Stimulated activated effector memory CD8-positive, alpha-beta T cell treated with anti-CD3 and anti-CD28 coated beads, Interleukin-12 subunit alpha, Interleukin-12 subunit beta, amount 100 ng/mL, for 72 hours (primary cell): ENCODE measurements around the gene IFNG.
"Not testable (repeated sequence)": the region's sequence is repeated elsewhere in the genome, so short reads cannot be mapped to it uniquely, and the experiment has no call there.

Source experiments
- ATAC-seq: fragments of 150-1000 bp; cut with Tn5 transposase; 2 replicates; pipeline ENCODE4 v1.10.0; 2021
- DNase-seq, 2 donors: peaks; one replicate each; pipeline ENCODE4 v3.0.0; 2021 to 2022; ENCODE audit warnings: low spot score in 2 of 2
- H3K27ac Mint-ChIP-seq: one replicate; pipeline ENCODE4 v1.8.0; 2022; ENCODE audit warnings: mild to moderate bottlenecking, mixed read lengths
- H3K36me3 Mint-ChIP-seq: one replicate; pipeline ENCODE4 v1.8.0; 2022; ENCODE audit warnings: mild to moderate bottlenecking, mixed read lengths
- H3K4me1 Mint-ChIP-seq: one replicate; pipeline ENCODE4 v1.8.0; 2022; ENCODE audit warnings: mixed read lengths
- H3K4me3 Mint-ChIP-seq: one replicate; pipeline ENCODE4 v1.8.0; 2022; ENCODE audit warnings: mild to moderate bottlenecking, mixed read lengths
- H3K9me3 Mint-ChIP-seq: one replicate; pipeline ENCODE4 v1.8.0; 2022; ENCODE audit warnings: mixed read lengths

The IFNG gene

GRCh38 chr12:68159681-68160304 is at the start of gene IFNG:
Gene IFNG (minus strand): TSS chr12:68159740. CDS start chr12:68159615, 125 bp downstream.
- Mint-ChIP-seq H3K9me3 (no peaks in the 10 kb centered on the region), H3K4me3 (peak within 1 kb of the TSS; percentile 65), H3K36me3 (peaks cover 56% of the 10 kb centered on the region), H3K4me1 (peaks cover 51% of the 10 kb centered on the region), H3K27ac (peak within 1 kb of the TSS; percentile 76)
- peak in 1 of 2 donors; percentile 85 for DNase-seq
- ATAC-seq = peak; percentile 70

GRCh38 chr12:68209048-68209728 is 49.6 kb upstream of the IFNG start:
- H3K9me3 Mint-ChIP-seq, H3K27ac Mint-ChIP-seq, H3K4me3 Mint-ChIP-seq, DNase-seq, H3K36me3 Mint-ChIP-seq, ATAC-seq: not testable (repeated sequence)
- H3K4me1 Mint-ChIP-seq = peaks cover 23% of the 10 kb centered on the region

GRCh38 chr12:68207276-68207675 is 47.7 kb upstream of the IFNG start:
- Mint-ChIP-seq H3K4me3 (no peak overlapping the region), H3K9me3 (no peaks in the 10 kb centered on the region), H3K4me1 (peaks cover 30% of the 10 kb centered on the region), H3K36me3 (no peaks in the 10 kb centered on the region), H3K27ac (no peak overlapping the region)
- DNase-seq (no peak), ATAC-seq (no peak)

DNA sequence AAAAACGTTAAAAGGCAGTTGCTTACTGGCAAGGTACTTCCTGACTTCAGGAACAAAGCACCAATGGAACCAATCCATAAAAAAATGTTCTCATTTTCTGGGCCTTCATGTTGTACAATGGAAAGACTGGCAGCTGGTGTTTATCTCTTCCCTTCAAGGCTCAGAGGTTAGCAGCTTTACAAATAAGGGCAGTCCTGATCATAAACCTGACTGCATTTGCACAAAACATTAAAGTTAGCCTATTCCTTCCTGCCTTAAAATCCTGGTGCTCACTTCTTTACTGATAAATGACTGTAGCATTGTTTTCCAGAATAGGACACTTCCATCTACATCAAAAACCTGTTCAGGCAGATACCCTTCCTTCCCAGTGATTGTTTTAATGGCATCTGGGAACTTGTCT is 46.9 kb upstream of the IFNG start:
- H3K4me3 Mint-ChIP-seq = no peak overlapping the region
- ATAC-seq (no peak), DNase-seq (no peak)
- peaks cover 25% of the 10 kb centered on the region for H3K4me1 Mint-ChIP-seq
- H3K27ac Mint-ChIP-seq = no peak overlapping the region
- H3K36me3 Mint-ChIP-seq = no peaks in the 10 kb centered on the region
- H3K9me3 Mint-ChIP-seq = no peaks in the 10 kb centered on the region

GRCh38 chr12:68203460-68203875 is 43.9 kb upstream of the IFNG start:
- H3K9me3 Mint-ChIP-seq = no peaks in the 10 kb centered on the region
- H3K36me3 Mint-ChIP-seq = peaks cover 18% of the 10 kb centered on the region
- no peak for DNase-seq
- peak overlapping the region; percentile 3 for H3K4me3 Mint-ChIP-seq
- H3K4me1 Mint-ChIP-seq = peaks cover 39% of the 10 kb centered on the region
- no peak overlapping the region for H3K27ac Mint-ChIP-seq
- peak; percentile 75 for ATAC-seq

DNA sequence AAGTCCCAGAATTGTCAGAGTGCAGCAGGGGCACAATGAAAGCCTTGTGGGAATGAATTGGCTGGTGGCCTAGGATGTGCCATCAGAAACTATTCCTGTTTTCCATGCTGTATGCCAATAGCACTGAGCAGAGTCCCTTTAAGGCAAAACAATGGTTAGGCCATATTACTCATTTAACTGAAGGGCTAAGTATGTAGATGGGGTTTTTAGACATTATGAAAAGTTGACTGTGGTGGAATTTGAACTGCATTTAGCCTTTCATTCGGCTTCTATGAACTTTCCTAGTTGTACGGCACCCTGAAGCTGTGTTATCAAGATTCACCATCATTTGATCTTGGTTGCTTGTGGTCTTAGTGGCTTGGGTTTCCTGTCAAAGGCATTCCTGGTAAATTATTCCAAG is 41.3 kb upstream of the IFNG start:
- Mint-ChIP-seq H3K4me3 (peak overlapping the region; percentile 31), H3K4me1 (peaks cover 42% of the 10 kb centered on the region), H3K36me3 (peaks cover 22% of the 10 kb centered on the region), H3K9me3 (no peaks in the 10 kb centered on the region), H3K27ac (no peak overlapping the region)
- no peak for DNase-seq
- peak; percentile 42 for ATAC-seq

DNA sequence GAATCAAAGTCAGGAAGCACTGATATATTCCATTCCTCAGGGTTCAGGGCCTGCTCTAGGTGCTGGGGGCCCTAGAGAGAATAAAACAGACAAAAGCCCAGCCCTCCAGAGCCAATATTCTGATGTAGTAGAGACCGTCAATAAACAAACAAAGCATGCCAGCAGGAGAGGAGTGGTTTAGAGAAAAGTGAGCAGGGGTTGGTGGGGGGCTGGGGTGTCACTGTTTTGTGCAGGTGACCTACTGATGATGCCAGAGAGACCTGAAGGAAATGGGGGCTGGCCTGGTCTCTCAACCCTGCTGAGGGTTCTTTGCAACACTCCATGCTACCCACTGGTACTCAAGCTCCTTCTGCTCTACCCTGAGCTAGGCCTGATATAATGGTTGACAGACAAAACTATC is 39.6 kb upstream of the IFNG start:
- H3K36me3 Mint-ChIP-seq = peaks cover 22% of the 10 kb centered on the region
- peak overlapping the region; percentile 71 for H3K4me3 Mint-ChIP-seq
- H3K4me1 Mint-ChIP-seq = peaks cover 42% of the 10 kb centered on the region
- H3K9me3 Mint-ChIP-seq = no peaks in the 10 kb centered on the region
- ATAC-seq (no peak), DNase-seq (no peak)
- peak overlapping the region; percentile 95 for H3K27ac Mint-ChIP-seq

- DNase-seq = no peak
- H3K9me3 Mint-ChIP-seq = no peaks in the 10 kb centered on the region
- peak; percentile 67 for ATAC-seq
- H3K27ac Mint-ChIP-seq = peak overlapping the region; percentile 95
- peak overlapping the region; percentile 71 for H3K4me3 Mint-ChIP-seq
- peaks cover 22% of the 10 kb centered on the region for H3K36me3 Mint-ChIP-seq
- peaks cover 45% of the 10 kb centered on the region for H3K4me1 Mint-ChIP-seq
These were observed 39.1 kb upstream of the IFNG start for GRCh38 chr12:68198507-68199086.

DNA sequence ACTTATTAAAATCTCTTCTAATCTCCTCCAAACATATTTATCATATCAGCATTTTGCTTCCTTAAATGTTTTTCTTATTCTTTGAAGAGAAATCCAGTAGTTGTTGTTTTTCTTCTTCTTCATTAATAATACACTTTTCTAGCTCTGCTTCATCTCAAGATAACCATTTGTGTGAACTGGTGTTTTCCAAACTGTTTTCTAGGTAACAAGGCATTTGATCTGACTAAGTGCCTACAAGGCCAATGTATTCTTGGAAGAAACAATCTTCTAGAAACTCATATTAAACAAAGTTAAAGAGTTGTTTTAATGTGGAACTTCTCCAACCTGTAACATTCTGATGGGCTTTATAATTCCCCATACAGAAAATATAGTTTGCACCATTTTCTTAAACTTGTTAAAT is 30.8 kb upstream of the IFNG start:
- no peak for DNase-seq
- no peaks in the 10 kb centered on the region for H3K9me3 Mint-ChIP-seq
- no peaks in the 10 kb centered on the region for H3K36me3 Mint-ChIP-seq
- ATAC-seq = no peak
- H3K27ac Mint-ChIP-seq = peak overlapping the region; percentile 66
- peak overlapping the region; percentile 29 for H3K4me3 Mint-ChIP-seq
- H3K4me1 Mint-ChIP-seq = peaks cover 37% of the 10 kb centered on the region

DNA sequence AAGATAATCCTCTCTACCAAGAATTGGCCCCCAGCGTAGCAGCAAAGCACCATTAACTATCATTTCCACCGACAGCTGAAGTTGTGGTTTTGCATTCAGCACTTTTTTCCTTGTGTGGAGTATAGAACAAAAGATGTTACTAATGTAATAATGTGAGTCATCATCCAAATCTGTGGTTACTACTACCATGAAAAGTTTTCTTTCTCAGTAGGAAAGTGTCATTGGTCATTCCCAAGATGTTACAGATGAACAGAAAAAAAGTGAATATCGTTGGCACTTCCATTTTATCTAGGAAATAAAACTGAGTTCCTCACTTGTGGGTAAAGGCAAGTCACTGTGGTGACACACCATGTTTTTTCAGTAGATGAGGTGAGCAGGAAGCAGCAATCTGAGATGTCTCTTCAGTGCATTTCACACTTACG is 30.3 kb upstream of the IFNG start:
- peak; percentile 94 for ATAC-seq
- H3K36me3 Mint-ChIP-seq = no peaks in the 10 kb centered on the region

GRCh38 chr12:68185598-68185997 is 26.1 kb upstream of the IFNG start:
- ATAC-seq = no peak
- H3K4me3 Mint-ChIP-seq = no peak overlapping the region
- DNase-seq = no peak
- no peaks in the 10 kb centered on the region for H3K9me3 Mint-ChIP-seq
- no peak overlapping the region for H3K27ac Mint-ChIP-seq
- no peaks in the 10 kb centered on the region for H3K36me3 Mint-ChIP-seq
- peaks cover 33% of the 10 kb centered on the region for H3K4me1 Mint-ChIP-seq

More for the DNA sequence above, 30.3 kb upstream of the IFNG start:
- Mint-ChIP-seq H3K9me3 (no peaks in the 10 kb centered on the region), H3K4me3 (peak overlapping the region; percentile 29), H3K4me1 (peaks cover 37% of the 10 kb centered on the region), H3K27ac (peak overlapping the region; percentile 66)
- DNase-seq = no peak

DNA sequence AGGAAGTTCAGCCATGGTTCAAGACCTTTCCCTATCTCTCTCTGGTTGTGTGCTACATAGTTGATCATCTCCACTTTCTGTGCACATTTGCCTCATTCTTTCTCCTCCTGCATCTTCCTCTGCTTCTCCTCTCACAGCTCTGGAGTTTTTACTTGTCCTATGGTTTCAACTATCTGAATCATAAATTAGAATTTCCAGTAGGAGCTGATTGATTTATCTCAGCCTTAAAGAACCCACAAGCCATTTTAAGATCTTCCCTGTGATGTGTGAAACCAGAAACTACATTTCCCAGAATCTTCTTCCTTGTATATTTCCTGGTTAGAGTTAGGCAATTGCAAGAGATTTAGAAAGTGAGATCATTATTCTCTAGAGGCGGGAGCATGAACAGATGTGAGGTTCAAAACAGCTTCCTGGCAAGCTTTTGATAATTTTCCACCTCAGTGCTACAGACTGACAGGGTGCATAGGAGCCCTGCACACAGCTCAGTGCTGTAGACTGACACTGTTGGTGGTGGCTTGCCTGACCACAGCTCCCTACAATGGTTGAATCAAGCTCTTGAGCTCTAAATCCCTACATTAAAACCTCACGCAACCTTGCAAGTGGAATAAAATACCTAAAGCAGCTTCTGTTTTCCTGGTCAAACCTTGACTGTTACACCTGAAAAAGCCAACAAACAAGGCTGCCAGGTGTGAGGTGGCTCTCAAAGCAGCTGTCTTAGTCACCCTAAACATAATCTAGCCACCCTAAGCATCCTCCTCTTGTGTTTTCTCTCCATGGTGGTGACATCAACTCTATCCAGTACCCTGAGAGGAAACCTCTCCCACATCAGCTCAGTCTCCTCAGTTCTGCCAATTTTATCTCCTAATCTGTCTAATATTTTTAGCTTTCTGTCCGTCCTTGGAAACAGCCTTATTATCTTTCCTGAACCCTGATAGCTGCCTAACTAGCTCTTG is 21.5 kb upstream of the IFNG start:
- Mint-ChIP-seq H3K4me3 (peak overlapping the region; percentile 30), H3K27ac (peak overlapping the region; percentile 36), H3K9me3 (no peaks in the 10 kb centered on the region), H3K36me3 (no peaks in the 10 kb centered on the region), H3K4me1 (peaks cover 48% of the 10 kb centered on the region)
- DNase-seq = peak in 1 of 2 donors; percentile 74
- ATAC-seq = peak; percentile 93

DNA sequence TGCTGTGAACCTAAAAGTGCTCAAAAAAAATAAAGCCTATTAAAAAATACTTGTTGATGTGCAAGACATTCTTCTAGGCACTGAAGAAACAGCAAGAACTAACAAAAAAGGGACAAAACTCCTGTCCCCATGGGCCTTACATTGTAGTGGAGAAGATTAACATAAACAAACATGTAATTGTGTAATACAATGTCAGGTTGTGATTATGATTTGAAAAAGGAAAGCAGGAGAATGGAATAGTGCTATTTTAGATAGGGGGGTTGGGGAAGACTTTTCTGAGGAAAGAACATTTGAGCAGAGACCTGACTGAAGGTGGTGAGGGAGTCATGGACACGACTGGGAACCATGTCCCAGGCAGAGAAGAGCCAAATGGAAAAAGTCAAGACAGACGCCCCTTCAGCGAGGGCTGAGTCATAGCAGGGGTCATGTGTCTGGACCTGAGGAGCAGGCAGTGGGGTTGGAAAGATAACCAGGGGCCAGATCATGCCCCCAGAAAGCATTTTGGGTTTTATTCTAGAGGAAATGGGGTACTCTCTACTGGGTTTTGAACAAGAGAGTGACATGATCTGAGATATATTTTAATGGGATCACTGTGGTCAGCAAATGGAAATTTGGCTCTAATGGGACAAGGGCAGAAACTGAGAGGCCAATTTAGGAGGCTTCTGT is 19.4 kb upstream of the IFNG start:
- DNase-seq (no peak), ATAC-seq (no peak)
- Mint-ChIP-seq H3K9me3 (no peaks in the 10 kb centered on the region), H3K4me3 (peak overlapping the region; percentile 11), H3K27ac (peak overlapping the region; percentile 33), H3K4me1 (peaks cover 68% of the 10 kb centered on the region), H3K36me3 (no peaks in the 10 kb centered on the region)

DNA sequence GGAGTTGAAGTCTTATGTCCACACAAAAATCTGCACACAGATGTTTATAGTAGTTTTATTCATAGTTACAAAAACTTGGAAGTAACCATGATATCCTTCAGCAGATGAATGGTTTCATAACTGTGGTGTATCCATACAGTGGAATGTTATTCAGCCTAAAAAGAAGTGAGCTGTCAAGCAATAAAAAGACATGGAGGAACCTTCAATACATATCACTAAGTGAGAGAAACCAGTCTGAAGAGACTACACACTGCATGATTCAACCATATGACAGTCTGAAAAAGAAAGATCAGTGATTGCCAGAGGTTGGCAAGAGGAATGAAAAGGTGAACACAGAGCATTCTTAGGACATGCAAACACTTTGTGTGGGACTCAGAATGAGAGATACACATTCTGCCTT is 18.6 kb upstream of the IFNG start:
- no peaks in the 10 kb centered on the region for H3K9me3 Mint-ChIP-seq
- peak overlapping the region; percentile 33 for H3K27ac Mint-ChIP-seq
- no peaks in the 10 kb centered on the region for H3K36me3 Mint-ChIP-seq
- peaks cover 68% of the 10 kb centered on the region for H3K4me1 Mint-ChIP-seq
- ATAC-seq = no peak
- no peak for DNase-seq
- H3K4me3 Mint-ChIP-seq = peak overlapping the region; percentile 11
